ENCODE measurements around the gene CEACAM7. TPM values are rescaled to one million over a fixed set of nuclear protein-coding genes. Genes with fewer than 3 reads are reported as not detected.

CEACAM7 gene
- total RNA-seq, 1 experiment from 2014 or later: not detected

GRCh38 chr19:41649827-41650226 lies 38.2 kb downstream of the CEACAM7 start:
- Histone ChIP-seq H3K4me1 (ENCODE audit: control insufficient read depth in 1 of 2, insufficient read depth in 2 of 2, low read length in 2 of 2) (no peaks in the 10 kb centered on the region), H2AFZ (ENCODE audit: low read depth, low read length, poor library complexity, severe bottlenecking) (no peak overlapping the region), H3K4me3 (replicated peaks in 1 of 2; ENCODE audit: low read depth in 1 of 2, low read length in 2 of 2) (no peak overlapping the region), H3K79me2 (ENCODE audit: insufficient read depth, low read length) (no peaks in the 10 kb centered on the region), H3K9me3 (ENCODE audit: control insufficient read depth in 1 of 2, insufficient read depth in 1 of 2, low read depth in 1 of 2, low read length in 2 of 2) (no peaks in the 10 kb centered on the region), H3K9me2 (ENCODE audit: insufficient read depth) (no peaks in the 10 kb centered on the region), H3K4me2 (ENCODE audit: low read length) (no peak overlapping the region), H3K27ac (ENCODE audit: low read depth, low read length) (no peak overlapping the region), H3K27me3 (ENCODE audit: insufficient read depth, low read length) (peaks cover 62% of the 10 kb centered on the region), H4K20me1 (ENCODE audit: insufficient read depth) (no peaks in the 10 kb centered on the region), H3K9ac (ENCODE audit: low read length) (no peak overlapping the region), H3K36me3 (ENCODE audit: control insufficient read depth in 1 of 2, insufficient read depth in 2 of 2, low read length in 2 of 2) (no peaks in the 10 kb centered on the region)
- intact Hi-C loops (cut with micrococcal nuclease): no loop called here
- no peak for TF ChIP-seq YY1 (IDR thresholded peaks at IDR 0.05; ENCODE audit: extremely low read depth, insufficient replicate concordance, low read depth, low read length)
- TF ChIP-seq RAD21 (IDR thresholded peaks at IDR 0.05; ENCODE audit: low read depth): no peak
- no peak for TF ChIP-seq CTCF (IDR thresholded peaks at IDR 0.05 in 2 of 3, conservative IDR thresholded peaks at IDR 0.05 in 1 of 3; ENCODE audit: borderline replicate concordance in 1 of 3, insufficient read depth in 1 of 3, low read depth in 2 of 3, low read length in 2 of 3)
- no peak for TF ChIP-seq JUND (IDR thresholded peaks at IDR 0.05)
- ChIA-PET CTCF (interaction anchor here (2.9 kb wide), 1 partner anchor 57 kb away, joined by 7 read pairs; no protein-coding TSS in a partner anchor), RAD21 (ENCODE audit: low non-redundant PET in 1 of 2, low total read pairs in 2 of 2, uncharacterized antibody in 2 of 2, unreplicated experiment in 2 of 2) (no interaction called here), POLR2A (no interaction called here)
- ATAC-seq (no peak), DNase-seq (ENCODE audit: low read depth, low spot score) (no peak)
- BruUV-seq (replicated peaks): no TSS peak

- intact Hi-C loops (cut with micrococcal nuclease): no loop called here
- Histone ChIP-seq H3K9ac (ENCODE audit: low read length) (no peak overlapping the region), H3K4me3 (replicated peaks in 1 of 2; ENCODE audit: low read depth in 1 of 2, low read length in 2 of 2) (no peak overlapping the region), H3K27me3 (ENCODE audit: insufficient read depth, low read length) (peaks cover 39% of the 10 kb centered on the region; the same call in 1 of the 2 replicates), H3K4me1 (ENCODE audit: control insufficient read depth in 1 of 2, insufficient read depth in 2 of 2, low read length in 2 of 2) (no peaks in the 10 kb centered on the region), H4K20me1 (ENCODE audit: insufficient read depth) (no peaks in the 10 kb centered on the region), H3K79me2 (ENCODE audit: insufficient read depth, low read length) (no peaks in the 10 kb centered on the region), H2AFZ (ENCODE audit: low read depth, low read length, poor library complexity, severe bottlenecking) (no peak overlapping the region), H3K36me3 (ENCODE audit: control insufficient read depth in 1 of 2, insufficient read depth in 2 of 2, low read length in 2 of 2) (no peaks in the 10 kb centered on the region), H3K9me3 (ENCODE audit: control insufficient read depth in 1 of 2, insufficient read depth in 1 of 2, low read depth in 1 of 2, low read length in 2 of 2) (no peaks in the 10 kb centered on the region), H3K4me2 (ENCODE audit: low read length) (no peak overlapping the region), H3K27ac (ENCODE audit: low read depth, low read length) (no peak overlapping the region), H3K9me2 (ENCODE audit: insufficient read depth) (no peaks in the 10 kb centered on the region)
- CTCF ChIA-PET: interaction anchor here (0.6 to 2.0 kb wide), 18 partner anchors 9 to 270 kb away, joined by 3 to 13 read pairs (median 4); no protein-coding TSS in a partner anchor
- DNase-seq (ENCODE audit: low read depth, low spot score): peak; percentile 3
- peak; percentile 72 for ATAC-seq
- BruUV-seq (replicated peaks): no TSS peak
- POLR2A ChIA-PET: no interaction called here
- TF ChIP-seq TCF7L2 (IDR thresholded peaks at IDR 0.05; ENCODE audit: borderline replicate concordance, extremely low read depth, insufficient read depth, insufficient read length) (no peak), CTCF (IDR thresholded peaks at IDR 0.05 in 2 of 3, conservative IDR thresholded peaks at IDR 0.05 in 1 of 3; ENCODE audit: borderline replicate concordance in 1 of 3, insufficient read depth in 1 of 3, low read depth in 2 of 3, low read length in 2 of 3) (peak; percentile 32 to 83 (median 57); a peak in 5 of 6 replicates)
- RAD21 ChIA-PET (ENCODE audit: low non-redundant PET in 1 of 2, low total read pairs in 2 of 2, uncharacterized antibody in 2 of 2, unreplicated experiment in 2 of 2): no interaction called here
These were observed 41.4 kb downstream of the CEACAM7 start for GRCh38 chr19:41646589-41647204.
